Stimulated activated naive CD8-positive, alpha-beta T cell treated with anti-CD3 and anti-CD28 coated beads, Interleukin-15, Interleukin-2, amounts not matched to agents 100 U/mL and 50 U/mL, for 24 hours (primary cell): ENCODE results near the gene ZNF282.
"Not testable (repeated sequence)": the region's sequence is repeated elsewhere in the genome, so short reads cannot be mapped to it uniquely, and the experiment has no call there.

Experiments
- ATAC-seq: fragments of 150-1000 bp; cut with Tn5 transposase; one replicate; pipeline ENCODE4 v1.10.0; 2021
- DNase-seq: peaks from one replicate; pipeline ENCODE4 v3.0.0; 2021

The ZNF282 gene

GRCh38 chr7:149225106-149225505 is 29.8 kb downstream of the ZNF282 start:
- DNase-seq (no peak), ATAC-seq (no peak)

- DNase-seq (no peak), ATAC-seq (no peak)
Observed at GRCh38 chr7:149225656-149226055, 30.3 kb downstream of the ZNF282 start.

GRCh38 chr7:149226366-149226765 is 31.0 kb downstream of the ZNF282 start:
- not testable (repeated sequence) for ATAC-seq, DNase-seq

- ATAC-seq (no peak), DNase-seq (no peak)
Observed at GRCh38 chr7:149226840-149227494, 31.6 kb downstream of the ZNF282 start.

- DNase-seq (no peak), ATAC-seq (no peak)
Observed at GRCh38 chr7:149228831-149229471, 33.6 kb downstream of the ZNF282 start.

DNA sequence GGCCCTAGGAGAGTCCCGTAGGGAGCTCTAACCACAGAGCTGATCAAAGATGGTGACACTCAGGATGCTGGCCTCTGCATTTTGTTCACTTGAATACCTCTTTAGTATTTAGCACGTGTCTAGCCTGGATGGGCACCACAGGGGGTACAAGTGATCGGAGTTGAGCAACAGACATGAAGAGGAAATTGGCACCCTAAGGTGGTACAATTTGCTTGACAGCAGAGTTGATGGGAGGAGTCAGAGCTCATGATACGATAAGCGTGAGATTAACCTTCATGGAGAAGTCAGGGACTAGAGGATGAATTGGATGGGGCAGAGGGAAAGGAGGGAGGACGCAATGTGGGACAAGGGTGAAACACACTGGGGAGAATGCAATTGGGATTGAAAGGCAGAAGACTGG is 34.2 kb downstream of the ZNF282 start:
- ATAC-seq, result peak; percentile 7
- DNase-seq, result no peak

DNA sequence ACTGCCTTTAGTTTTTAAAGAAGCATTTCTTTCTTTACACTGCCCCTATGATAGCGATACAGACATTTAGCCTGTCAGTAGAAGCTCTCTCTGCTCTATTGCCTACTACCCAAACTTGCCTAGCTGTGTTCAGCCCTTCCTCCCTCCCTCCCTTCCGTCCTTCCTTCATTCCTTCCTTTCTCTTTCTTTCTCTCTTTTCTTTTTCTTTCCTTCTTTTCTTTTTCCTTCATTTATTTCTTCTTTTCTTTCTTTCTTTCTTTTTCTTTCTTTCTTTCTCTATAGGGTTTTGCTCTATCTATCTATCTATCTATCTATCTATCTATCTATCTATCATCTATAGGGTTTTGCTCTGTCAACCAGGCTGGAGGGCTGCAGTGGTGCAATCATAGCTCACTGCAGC is 37.0 kb downstream of the ZNF282 start:
- DNase-seq (no peak), ATAC-seq (no peak)

GRCh38 chr7:149233655-149234204 is 38.4 kb downstream of the ZNF282 start:
- peak; percentile 48 for ATAC-seq
- DNase-seq, result not testable (repeated sequence)

DNA sequence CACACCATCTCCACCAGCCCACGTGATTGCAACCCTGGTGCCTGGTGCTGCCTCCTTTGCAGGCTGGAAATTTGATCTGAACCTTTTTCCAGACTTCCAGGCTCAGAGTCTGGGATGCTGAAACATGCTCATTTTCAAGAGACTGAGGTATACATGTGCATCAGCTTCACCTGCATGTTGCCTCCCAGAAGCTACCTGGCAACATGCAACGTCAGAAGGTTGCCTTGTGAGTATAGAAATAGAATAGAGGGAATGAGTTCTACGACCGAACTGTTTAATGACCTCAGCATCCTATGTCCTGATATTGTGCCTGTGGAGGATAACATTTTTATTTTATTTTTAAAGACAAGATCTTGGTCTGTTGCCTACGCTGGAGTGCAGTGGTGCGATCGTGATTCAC is 42.2 kb downstream of the ZNF282 start:
- no peak for ATAC-seq

DNA sequence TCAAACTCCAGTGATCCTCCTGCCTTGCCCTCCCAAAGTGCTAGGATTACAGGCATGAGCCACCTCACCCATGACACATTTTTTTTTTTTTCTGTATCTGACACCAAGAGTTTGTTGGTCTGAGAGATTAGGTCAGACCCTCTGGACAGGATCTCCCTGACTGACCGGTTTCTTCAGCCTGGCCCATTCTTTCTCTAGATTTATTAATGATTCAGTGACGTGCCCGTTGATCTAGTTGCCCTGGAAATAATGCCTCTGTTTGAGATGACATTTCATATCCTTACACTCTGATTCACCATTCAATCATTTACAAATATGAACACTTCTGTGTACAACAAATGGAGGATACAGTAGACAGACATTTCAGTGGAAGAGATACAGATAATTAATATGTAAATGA is 42.7 kb downstream of the ZNF282 start:
- DNase-seq (no peak), ATAC-seq (no peak)

More for the DNA sequence above, 42.2 kb downstream of the ZNF282 start:
- DNase-seq, result no peak

GRCh38 chr7:149239345-149240143 is 44.2 kb downstream of the ZNF282 start, which contains the start of gene ZNF212:
Gene ZNF212, plus strand, starts transcription at chr7:149239651. Its CDS starts 128 bp downstream, at chr7:149239779.
- DNase-seq, result peak; percentile 94
- ATAC-seq, result peak; percentile 100

DNA sequence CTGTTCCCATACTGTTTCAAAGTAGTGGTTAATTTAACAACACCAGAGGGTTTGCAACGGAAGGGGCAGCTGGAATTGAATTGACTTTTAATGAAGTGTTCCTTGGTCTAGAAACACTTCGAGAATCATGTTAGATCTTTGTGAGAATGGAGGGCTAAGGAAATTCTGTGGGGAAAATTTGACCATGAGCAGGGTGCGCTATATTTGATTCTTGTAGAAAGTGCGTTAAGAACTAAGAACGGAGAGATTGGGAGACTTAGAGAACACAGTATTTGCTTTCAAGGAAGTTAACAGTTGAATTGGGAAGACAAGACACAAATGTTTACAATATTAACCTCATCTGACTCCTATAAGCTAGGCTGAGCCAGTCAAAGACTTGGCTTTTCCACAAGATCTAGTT is 45.3 kb downstream of the ZNF282 start:
- DNase-seq (no peak), ATAC-seq (no peak)

- DNase-seq, result no peak
- no peak for ATAC-seq
Observed at GRCh38 chr7:149241696-149242095, 46.4 kb downstream of the ZNF282 start.

DNA sequence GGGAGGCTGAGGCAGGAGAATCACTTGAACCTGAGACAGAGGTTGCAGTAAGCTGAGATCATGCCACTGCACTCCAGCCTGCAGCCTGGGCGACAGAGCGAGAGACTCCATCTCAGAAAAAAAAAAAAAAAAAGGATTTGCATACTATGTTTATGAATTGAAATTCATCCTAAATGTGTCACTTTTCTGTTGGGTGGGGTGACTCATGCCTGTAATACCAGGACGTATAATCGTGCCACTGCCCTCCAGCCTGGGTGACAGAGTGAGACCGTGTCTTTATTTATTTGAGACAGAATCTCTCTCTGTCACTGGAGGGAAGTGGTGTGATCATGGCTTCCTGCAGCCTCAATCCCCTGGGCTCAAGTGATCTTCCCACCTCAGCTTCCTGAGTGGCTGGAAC is 49.9 kb downstream of the ZNF282 start:
- ATAC-seq (peak; percentile 75), DNase-seq (peak; percentile 57)

- ATAC-seq, result peak; percentile 3
- no peak for DNase-seq
Observed at GRCh38 chr7:149245744-149246143, 50.4 kb downstream of the ZNF282 start.

DNA sequence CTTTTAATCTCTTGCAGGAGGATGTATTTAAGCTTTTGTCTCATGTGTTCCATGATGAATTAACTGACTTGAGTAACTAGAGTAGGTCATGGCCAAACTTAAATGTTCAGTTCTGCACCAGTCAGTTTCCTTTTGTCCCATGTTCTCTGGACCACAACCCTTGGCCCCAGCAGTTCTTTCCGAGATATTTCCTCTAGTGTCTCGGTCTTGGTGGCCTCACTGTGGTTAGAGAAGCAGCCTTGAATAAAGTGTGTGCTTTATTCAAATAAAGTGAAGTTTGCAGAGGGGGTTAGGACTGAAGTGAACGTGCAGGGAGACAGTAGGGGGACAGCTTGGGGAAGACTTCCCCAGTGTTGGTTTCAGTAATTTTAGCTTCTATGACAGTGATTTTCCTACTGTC is 53.4 kb downstream of the ZNF282 start:
- peak; percentile 86 for ATAC-seq
- DNase-seq, result peak; percentile 53

DNA sequence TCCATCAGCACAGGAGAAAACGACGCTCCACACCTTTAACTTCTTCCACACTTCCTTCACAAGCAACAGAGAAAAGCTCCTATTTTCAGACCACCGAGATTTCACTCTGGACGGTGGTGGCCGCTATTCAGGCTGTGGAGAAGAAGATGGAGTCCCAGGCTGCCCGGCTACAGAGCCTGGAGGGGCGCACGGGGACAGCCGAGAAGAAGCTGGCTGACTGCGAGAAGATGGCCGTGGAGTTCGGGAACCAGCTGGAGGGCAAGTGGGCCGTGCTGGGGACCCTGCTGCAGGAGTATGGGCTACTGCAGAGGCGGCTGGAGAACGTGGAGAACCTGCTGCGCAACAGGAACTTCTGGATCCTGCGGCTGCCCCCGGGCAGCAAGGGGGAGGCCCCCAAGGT is 54.8 kb downstream of the ZNF282 start:
- not testable (repeated sequence) for DNase-seq, ATAC-seq

GRCh38 chr7:149251518-149251917 is 56.2 kb downstream of the ZNF282 start:
- ATAC-seq, DNase-seq: not testable (repeated sequence)

GRCh38 chr7:149252378-149252777 is 57.0 kb downstream of the ZNF282 start:
- DNase-seq (no peak), ATAC-seq (no peak)

GRCh38 chr7:149253665-149254064 is 58.3 kb downstream of the ZNF282 start:
- DNase-seq (no peak), ATAC-seq (no peak)

DNA sequence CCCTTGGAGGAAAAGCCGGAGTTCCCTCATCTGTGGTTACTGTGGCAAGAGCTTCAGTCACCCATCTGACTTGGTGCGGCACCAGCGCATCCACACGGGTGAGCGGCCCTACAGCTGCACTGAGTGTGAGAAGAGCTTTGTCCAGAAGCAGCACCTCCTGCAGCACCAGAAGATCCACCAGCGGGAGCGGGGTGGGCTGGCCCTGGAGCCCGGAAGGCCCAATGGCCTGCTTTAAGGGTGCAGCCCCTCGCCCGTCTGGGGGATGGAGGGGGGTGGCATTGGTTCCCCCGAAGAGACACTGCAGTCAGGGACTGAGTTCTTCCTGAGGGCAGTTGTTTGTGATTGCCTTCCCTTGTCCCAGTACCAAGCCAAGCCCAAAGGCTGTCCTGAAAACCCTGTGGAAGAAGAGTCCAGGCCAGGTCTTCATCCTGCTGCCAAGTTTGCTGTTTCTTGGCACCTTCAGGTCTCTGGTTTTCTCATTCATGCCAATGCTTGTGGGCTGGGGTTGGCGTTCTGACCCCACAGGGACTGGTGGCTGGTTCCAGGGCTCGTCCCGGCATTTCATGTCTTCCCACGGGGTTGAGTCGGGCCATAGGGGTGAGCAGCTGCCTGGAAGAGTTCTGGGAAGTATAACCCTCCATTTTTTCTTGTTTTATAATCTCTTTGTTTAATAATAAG is 59.0 kb downstream of the ZNF282 start:
- DNase-seq, result no peak
- no peak for ATAC-seq

DNA sequence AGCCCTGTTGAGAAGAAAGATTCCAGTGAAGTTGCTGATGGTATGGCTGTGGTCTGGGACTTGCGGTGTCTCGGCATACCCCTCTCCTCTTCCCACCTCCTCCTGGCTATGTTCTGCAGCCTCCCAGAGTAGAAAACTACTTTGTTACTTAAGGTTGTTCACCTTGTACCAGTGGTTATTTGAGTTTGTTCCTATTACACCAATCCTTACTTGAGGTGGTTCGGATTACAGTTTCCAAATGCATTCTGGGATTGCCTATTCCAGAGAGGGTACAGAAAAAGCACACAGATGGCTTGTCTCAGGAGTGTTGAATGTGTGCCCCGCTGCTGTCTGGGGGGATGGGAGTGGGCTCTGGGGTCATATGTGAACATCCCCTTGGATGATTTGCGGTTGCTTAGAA is 59.8 kb downstream of the ZNF282 start:
- no peak for ATAC-seq
- no peak for DNase-seq
